ENCODE measurements around the gene DONSON.

DNA sequence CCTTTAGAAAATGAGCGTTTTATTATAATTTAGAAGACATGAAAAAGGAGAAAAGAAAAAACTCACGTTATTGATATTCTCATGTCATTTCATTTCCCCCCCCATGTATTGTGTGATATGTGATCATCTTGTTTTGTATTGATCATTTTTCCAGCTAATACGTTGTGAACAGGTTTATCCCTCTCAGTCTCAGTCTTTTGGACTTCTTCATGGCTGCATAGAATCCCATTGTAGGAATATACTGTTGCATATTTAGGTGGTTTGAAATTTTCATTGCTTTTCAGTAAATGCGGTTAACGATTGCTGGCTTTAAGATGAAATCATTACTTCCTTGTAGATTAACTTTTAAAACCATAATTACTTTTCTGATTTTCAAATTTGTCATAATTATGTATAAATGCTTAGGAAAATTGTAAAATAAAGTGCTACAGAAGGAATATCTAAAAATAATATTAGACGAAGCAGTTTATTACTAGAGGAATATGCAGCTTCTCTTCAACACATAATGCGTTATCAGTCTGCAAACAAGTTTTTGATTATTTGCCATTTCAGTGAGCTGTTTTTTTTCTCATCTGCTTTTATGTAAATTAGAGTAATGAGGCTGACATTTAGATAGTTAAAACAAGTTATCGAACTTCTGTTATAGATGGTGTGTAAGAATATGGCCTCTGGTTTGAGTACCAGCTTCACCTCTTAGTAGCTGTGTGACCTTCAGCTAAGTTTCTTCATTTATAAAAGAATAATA lies 43.9 kb downstream of the DONSON start:
- TF ChIP-seq CTCF (conservative IDR thresholded peaks at IDR 0.05; ENCODE audit: low read depth, low read length) (no peak), EZH2 (IDR thresholded peaks at IDR 0.05; ENCODE audit: low read length, unreplicated experiment) (no peak)
